ENCODE results near the gene OR5H2. TPM values are rescaled to one million over a fixed set of nuclear protein-coding genes. Genes with fewer than 3 reads are reported as not detected.

Gene OR5H2
- total and polyA plus RNA-seq, 7 donors: not detected

DNA sequence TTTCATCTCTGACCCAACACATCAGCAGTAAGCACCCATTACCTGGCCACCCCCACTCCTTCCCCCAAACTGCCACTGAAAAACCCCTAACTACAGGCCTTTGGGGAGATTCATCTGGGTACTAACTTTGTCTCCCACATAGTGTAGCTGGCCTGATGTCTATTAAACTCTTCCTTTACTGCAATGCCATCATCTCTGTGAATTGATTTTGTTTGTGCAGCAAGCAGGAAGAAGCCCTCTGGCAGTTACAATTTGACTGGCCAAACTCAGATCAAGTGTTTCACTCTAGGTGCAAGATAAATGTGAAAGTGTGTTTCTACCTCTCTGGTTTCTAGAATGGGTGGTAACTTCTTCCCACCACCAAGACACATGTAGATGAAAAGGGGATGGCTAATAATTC, 44.6 kb downstream of the OR5H2 start:
- Histone ChIP-seq H3K4me3 (no peak overlapping the region), H3K27me3 (peaks cover 0 to 3% (median 0%) of the 10 kb centered on the region in 3 donors), H3K4me1 (no peaks in the 10 kb centered on the region), H3K27ac (no peak overlapping the region), H3K9me3 (no peaks in the 10 kb centered on the region), H3K36me3 (no peaks in the 10 kb centered on the region)
- intact Hi-C loops (cut with DNase I): no loop called here
- DNase-seq: no peak
- no peak for TF ChIP-seq EP300 (IDR thresholded peaks at IDR 0.05)
- no peak for TF ChIP-seq POLR2AphosphoS5 (IDR thresholded peaks at IDR 0.05)
- TF ChIP-seq, protein P1, sequence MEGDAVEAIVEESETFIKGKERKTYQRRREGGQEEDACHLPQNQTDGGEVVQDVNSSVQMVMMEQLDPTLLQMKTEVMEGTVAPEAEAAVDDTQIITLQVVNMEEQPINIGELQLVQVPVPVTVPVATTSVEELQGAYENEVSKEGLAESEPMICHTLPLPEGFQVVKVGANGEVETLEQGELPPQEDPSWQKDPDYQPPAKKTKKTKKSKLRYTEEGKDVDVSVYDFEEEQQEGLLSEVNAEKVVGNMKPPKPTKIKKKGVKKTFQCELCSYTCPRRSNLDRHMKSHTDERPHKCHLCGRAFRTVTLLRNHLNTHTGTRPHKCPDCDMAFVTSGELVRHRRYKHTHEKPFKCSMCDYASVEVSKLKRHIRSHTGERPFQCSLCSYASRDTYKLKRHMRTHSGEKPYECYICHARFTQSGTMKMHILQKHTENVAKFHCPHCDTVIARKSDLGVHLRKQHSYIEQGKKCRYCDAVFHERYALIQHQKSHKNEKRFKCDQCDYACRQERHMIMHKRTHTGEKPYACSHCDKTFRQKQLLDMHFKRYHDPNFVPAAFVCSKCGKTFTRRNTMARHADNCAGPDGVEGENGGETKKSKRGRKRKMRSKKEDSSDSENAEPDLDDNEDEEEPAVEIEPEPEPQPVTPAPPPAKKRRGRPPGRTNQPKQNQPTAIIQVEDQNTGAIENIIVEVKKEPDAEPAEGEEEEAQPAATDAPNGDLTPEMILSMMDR (IDR thresholded peaks at IDR 0.05): no peak
- TF ChIP-seq POLR2A (IDR thresholded peaks at IDR 0.05): no peak

DNA sequence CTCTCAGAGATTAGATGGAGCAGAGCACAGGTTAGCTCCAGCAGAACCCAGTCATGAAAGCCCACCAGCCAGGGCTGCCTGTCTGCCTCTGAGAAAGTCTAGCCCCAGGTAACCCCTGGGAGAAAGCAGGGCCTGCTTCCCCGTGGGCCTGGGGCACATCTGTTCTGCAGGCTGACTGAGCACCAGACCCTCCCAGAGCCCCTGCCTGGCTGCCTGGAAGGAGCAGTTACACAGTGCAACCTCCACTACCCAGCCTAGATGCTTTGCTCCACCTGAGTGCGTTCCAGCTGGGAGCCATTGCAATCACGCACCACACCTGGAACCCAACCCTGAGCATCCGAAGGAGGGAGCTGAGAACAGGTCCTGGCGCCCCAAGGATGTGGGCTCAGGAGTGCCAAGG, 46.6 kb downstream of the OR5H2 start:
- TF ChIP-seq POLR2AphosphoS5 (IDR thresholded peaks at IDR 0.05) (no peak), EP300 (IDR thresholded peaks at IDR 0.05) (no peak), POLR2A (IDR thresholded peaks at IDR 0.05) (no peak)
- TF ChIP-seq, protein P1 (IDR thresholded peaks at IDR 0.05): no peak
- H3K27me3 ChIP-seq: peaks cover 0 to 3% (median 0%) of the 10 kb centered on the region in 3 donors
- H3K27ac ChIP-seq: no peak overlapping the region
- no peaks in the 10 kb centered on the region for H3K36me3 ChIP-seq
- intact Hi-C loops (cut with DNase I): loop anchor here (2.0 kb wide), 1 partner anchor 288 kb away; no protein-coding TSS in a partner anchor
- 71 to 83% methylated on average over 5 of the region's 5 CpGs for WGBS, 2 donors
- no peak for DNase-seq
- H3K4me1 ChIP-seq: no peaks in the 10 kb centered on the region
- no peaks in the 10 kb centered on the region for H3K9me3 ChIP-seq
- H3K4me3 ChIP-seq: no peak overlapping the region

DNA sequence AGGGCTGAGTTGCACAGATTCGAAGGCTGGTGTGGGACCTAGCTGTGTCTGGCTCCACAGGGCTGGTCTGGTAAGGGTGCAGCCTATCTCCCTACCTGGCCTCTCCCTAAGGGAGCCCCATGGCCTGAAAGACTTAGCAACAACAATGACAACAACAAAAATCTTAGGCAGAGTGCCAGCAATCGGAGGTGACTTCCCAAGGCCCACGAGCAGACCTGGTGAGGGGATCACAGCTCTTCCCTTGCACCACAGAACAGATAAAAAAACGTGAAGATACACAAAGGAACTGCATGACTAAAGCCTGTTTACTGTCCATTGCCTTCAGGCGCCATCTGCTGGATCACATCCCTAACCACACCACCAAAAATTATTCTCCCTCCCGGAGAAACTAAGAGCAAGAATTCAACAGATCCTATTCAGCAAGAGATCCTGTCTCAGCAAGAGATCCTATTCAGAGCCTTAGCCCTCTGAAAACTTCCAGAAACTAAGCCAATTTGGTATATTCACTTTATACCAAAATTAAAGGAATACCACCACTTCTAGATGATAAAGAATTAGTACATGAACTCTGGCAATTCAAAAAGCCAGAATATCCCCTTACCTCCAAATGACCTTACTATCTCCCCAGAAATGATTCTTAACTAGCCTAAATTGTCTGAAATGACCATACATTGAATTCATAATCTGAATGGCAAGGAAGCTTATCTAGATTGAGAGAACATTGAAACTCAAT, 47.3 kb downstream of the OR5H2 start:
- 4 to 12% methylated on average over 6 of the region's 6 CpGs for WGBS, 2 donors
- TF ChIP-seq, protein P1 (IDR thresholded peaks at IDR 0.05): peak; percentile 18 to 49 (median 34)
- no peak for TF ChIP-seq POLR2AphosphoS5 (IDR thresholded peaks at IDR 0.05)
- H3K4me1 ChIP-seq: no peaks in the 10 kb centered on the region
- H3K27me3 ChIP-seq: peaks cover 0 to 3% (median 0%) of the 10 kb centered on the region in 3 donors
- no peak overlapping the region for H3K4me3 ChIP-seq
- H3K36me3 ChIP-seq: no peaks in the 10 kb centered on the region
- no peaks in the 10 kb centered on the region for H3K9me3 ChIP-seq
- intact Hi-C loops (cut with DNase I): loop anchor here (2.0 kb wide), 1 partner anchor 289 kb away; no protein-coding TSS in a partner anchor
- no peak overlapping the region for H3K27ac ChIP-seq
- DNase-seq: no peak

DNA sequence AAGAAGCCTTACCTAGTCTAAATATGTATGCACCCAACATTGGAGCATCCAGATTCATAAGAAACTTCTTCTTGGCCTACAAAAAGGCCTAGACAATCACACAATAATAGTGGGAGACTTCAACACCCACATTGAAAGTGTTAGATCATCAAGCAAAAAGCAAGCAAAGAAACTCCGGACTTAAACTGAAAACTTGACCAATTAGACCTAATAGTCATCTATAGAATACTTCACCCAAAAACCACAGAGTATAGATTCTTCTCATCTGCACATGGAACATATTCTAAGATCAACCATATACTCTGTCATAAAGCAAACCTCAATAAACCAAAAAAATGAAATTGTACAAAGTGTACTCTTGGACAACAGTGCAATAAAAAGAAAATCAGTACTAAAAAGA, 49.0 kb downstream of the OR5H2 start:
- Histone ChIP-seq H3K27ac (no peak overlapping the region), H3K4me3 (no peak overlapping the region), H3K4me1 (no peaks in the 10 kb centered on the region), H3K9me3 (no peaks in the 10 kb centered on the region), H3K36me3 (no peaks in the 10 kb centered on the region), H3K27me3 (peaks cover 0 to 3% (median 0%) of the 10 kb centered on the region in 3 donors)
- intact Hi-C loops (cut with DNase I): no loop called here
- TF ChIP-seq EP300 (IDR thresholded peaks at IDR 0.05): no peak
- no peak for TF ChIP-seq POLR2A (IDR thresholded peaks at IDR 0.05)
- TF ChIP-seq, protein P1 (IDR thresholded peaks at IDR 0.05): no peak
- WGBS, 2 donors: 82 to 89% methylated on average over 1 of the region's 1 CpG
- no peak for DNase-seq

Other genes starting within 250 kb of the OR5H2 start
- gene GABRR3, start 247.2 kb upstream of the OR5H2 start, total RNA-seq: not detected
- gene GABRR3, start 247.2 kb upstream of the OR5H2 start, polyA plus RNA-seq: not detected
- not detected for gene OR5AC2, start 195.3 kb upstream of the OR5H2 start, total RNA-seq
- not detected for gene OR5AC2, start 195.3 kb upstream of the OR5H2 start, polyA plus RNA-seq
- gene OR5H1, start 151.8 kb upstream of the OR5H2 start, total RNA-seq: not detected
- gene OR5H1, start 151.8 kb upstream of the OR5H2 start, polyA plus RNA-seq: not detected
- not detected for gene OR5H14, start 135.0 kb upstream of the OR5H2 start, total RNA-seq
- gene OR5H14, start 135.0 kb upstream of the OR5H2 start, polyA plus RNA-seq: not detected
- gene OR5H15, start 115.8 kb upstream of the OR5H2 start, total RNA-seq: not detected
- not detected for gene OR5H15, start 115.8 kb upstream of the OR5H2 start, polyA plus RNA-seq
- gene OR5H6, start 18.3 kb upstream of the OR5H2 start, total RNA-seq: not detected
- not detected for gene OR5H6, start 18.3 kb upstream of the OR5H2 start, polyA plus RNA-seq
- gene OR5K4, start 71.3 kb downstream of the OR5H2 start, total RNA-seq: not detected
- gene OR5K4, start 71.3 kb downstream of the OR5H2 start, polyA plus RNA-seq: not detected
- gene OR5K3, start 108.2 kb downstream of the OR5H2 start, total RNA-seq: not detected
- not detected for gene OR5K3, start 108.2 kb downstream of the OR5H2 start, polyA plus RNA-seq
- not detected for gene OR5K1, start 180.7 kb downstream of the OR5H2 start, total RNA-seq
- gene OR5K1, start 180.7 kb downstream of the OR5H2 start, polyA plus RNA-seq: not detected
- gene OR5K2, start 215.2 kb downstream of the OR5H2 start, total RNA-seq: not detected
- not detected for gene OR5K2, start 215.2 kb downstream of the OR5H2 start, polyA plus RNA-seq
- 100 to 1,000 TPM; 193 to 301 (median 240) TPM for gene CLDND1, start 240.4 kb downstream of the OR5H2 start, total RNA-seq
- 10 to 100 TPM; 17.1 to 38.0 (median 34.8) TPM for gene CLDND1, start 240.4 kb downstream of the OR5H2 start, polyA plus RNA-seq
- under 1 TPM in 1 of 4 donors, not detected in 3; 0.66 TPM for gene GPR15, start 249.5 kb downstream of the OR5H2 start, total RNA-seq
- gene GPR15, start 249.5 kb downstream of the OR5H2 start, polyA plus RNA-seq: 1 to 10 TPM in 2 of 3 donors, under 1 TPM in 1; 0.92 to 3.5 (median 3.0) TPM